Measurements from ENCODE around the gene LCP1.

Gene LCP1

DNA sequence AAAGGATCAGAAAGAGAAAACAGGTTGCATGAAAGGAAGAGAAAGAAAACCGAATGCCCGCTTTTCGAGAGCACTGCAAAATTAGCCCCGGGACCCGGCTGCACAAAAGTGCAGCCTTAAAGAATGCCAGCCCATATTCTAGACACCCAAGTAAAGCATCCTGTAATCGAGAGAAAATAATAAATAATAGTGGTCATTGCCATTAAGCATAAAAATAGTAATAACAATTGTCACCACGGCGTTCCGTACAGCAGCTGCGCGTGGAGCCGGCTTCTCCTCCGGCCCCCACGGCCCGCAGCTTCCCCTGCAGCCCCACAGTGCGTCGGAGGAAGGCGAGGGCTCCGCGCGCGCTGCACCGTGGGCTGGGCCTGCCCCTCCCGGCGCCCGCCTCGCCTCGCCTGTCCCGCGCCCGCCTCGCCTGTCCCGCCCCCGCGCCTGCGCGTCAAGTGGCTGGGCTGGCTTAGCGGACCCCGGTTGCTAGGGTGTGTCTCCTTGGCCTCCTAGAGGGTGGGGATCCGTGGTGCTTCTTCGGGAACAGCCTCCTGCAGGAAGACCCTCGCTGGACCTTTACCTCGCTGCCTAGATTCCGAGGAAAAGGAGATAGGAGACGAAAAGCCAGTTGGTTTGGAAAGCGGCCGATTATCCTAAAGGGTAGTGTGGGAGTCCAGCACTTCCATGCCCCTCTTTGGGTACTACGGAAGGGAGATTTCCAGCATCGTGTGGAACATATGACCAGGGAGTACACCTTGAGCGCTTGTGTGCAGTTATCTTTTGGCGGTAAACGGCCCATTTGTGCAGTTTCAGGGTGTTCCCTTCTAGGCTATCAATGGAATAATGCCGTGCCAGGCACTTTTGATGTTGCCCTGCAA, 29.7 kb upstream of the LCP1 start, which contains the start of gene LRRC63 (continued):
- TF ChIP-seq SP2 (tag by site-specific recombination; IDR thresholded peaks at IDR 0.05) (peak; percentile 72), GLIS2 (tag by site-specific recombination; IDR thresholded peaks at IDR 0.05) (peak; percentile 45; the same call in 1 of the 2 replicates), ZSCAN30 (tag by site-specific recombination; IDR thresholded peaks at IDR 0.05) (peak; percentile 81)

DNA sequence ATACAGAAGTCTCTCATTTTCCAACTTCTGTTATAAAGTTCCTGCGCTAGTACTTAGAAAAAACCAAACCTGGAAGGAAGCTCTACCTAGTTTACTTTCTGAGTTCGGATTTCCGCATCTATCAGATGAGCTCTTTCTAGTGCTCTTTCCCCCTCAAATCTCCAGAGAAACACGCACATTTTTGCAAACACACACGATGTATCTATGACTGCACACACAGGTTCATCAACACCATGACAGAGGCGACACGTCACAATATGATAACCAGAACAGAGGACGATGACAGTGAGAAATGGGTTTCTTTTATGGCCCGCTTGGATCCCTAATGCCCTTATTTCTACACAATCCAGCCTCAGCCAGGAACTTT, 29.1 kb upstream of the LCP1 start:
- no peaks in the 10 kb centered on the region for H3K9me3 ChIP-seq (ENCODE audit: control insufficient read depth, insufficient read depth, low read depth, low read length)
- no peaks in the 10 kb centered on the region for H3K36me3 ChIP-seq (ENCODE audit: control insufficient read depth in 2 of 2, insufficient read depth in 1 of 2, low read length in 2 of 2)
- H3K4me3 ChIP-seq (ENCODE audit: low read depth, low read length), result peak overlapping the region; percentile 56
- ChIA-PET POLR2A (no interaction called here), CTCF (no interaction called here)
- H3K4me1 ChIP-seq (ENCODE audit: control insufficient read depth, insufficient read depth, low read length), result no peaks in the 10 kb centered on the region
- H3K27ac ChIP-seq (ENCODE audit: extremely low read depth, low read depth, low read length), result no peak overlapping the region
- no peak for TF ChIP-seq ZNF555 (tag by site-specific recombination; conservative IDR thresholded peaks at IDR 0.05)
- TF ChIP-seq, protein P1, sequence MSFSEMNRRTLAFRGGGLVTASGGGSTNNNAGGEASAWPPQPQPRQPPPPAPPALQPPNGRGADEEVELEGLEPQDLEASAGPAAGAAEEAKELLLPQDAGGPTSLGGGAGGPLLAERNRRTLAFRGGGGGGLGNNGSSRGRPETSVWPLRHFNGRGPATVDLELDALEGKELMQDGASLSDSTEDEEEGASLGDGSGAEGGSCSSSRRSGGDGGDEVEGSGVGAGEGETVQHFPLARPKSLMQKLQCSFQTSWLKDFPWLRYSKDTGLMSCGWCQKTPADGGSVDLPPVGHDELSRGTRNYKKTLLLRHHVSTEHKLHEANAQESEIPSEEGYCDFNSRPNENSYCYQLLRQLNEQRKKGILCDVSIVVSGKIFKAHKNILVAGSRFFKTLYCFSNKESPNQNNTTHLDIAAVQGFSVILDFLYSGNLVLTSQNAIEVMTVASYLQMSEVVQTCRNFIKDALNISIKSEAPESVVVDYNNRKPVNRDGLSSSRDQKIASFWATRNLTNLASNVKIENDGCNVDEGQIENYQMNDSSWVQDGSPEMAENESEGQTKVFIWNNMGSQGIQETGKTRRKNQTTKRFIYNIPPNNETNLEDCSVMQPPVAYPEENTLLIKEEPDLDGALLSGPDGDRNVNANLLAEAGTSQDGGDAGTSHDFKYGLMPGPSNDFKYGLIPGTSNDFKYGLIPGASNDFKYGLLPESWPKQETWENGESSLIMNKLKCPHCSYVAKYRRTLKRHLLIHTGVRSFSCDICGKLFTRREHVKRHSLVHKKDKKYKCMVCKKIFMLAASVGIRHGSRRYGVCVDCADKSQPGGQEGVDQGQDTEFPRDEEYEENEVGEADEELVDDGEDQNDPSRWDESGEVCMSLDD (tag by site-specific recombination; IDR thresholded peaks at IDR 0.05), result no peak
- TF ChIP-seq ZNF366 (tag by site-specific recombination; conservative IDR thresholded peaks at IDR 0.05), result 0 out of 2 replicates have a peak, but pooled peaks have one; percentile 20
- TF ChIP-seq SP2 (tag by site-specific recombination; IDR thresholded peaks at IDR 0.05), result no peak
- TF ChIP-seq ZNF571 (tag by site-specific recombination; IDR thresholded peaks at IDR 0.05), result no peak
- 0 out of 2 replicates have a peak, but pooled peaks have one; percentile 38 for TF ChIP-seq ZNF600 (tag by site-specific recombination; IDR thresholded peaks at IDR 0.05)
- no peak for TF ChIP-seq ZNF350 (tag by site-specific recombination; IDR thresholded peaks at IDR 0.05)
- TF ChIP-seq ZBTB21 (tag by site-specific recombination; IDR thresholded peaks at IDR 0.05), result peak; percentile 83
- 0 out of 2 replicates have a peak, but pooled peaks have one; percentile 20 for TF ChIP-seq ZNF2 (tag by site-specific recombination; IDR thresholded peaks at IDR 0.05)
- TF ChIP-seq ZBTB17 (tag by site-specific recombination; IDR thresholded peaks at IDR 0.05), result peak; percentile 64
- no peak for TF ChIP-seq ZNF544 (tag by site-specific recombination; IDR thresholded peaks at IDR 0.05)
- peak; percentile 93 for TF ChIP-seq ZNF629 (tag by site-specific recombination; IDR thresholded peaks at IDR 0.05)

DNA sequence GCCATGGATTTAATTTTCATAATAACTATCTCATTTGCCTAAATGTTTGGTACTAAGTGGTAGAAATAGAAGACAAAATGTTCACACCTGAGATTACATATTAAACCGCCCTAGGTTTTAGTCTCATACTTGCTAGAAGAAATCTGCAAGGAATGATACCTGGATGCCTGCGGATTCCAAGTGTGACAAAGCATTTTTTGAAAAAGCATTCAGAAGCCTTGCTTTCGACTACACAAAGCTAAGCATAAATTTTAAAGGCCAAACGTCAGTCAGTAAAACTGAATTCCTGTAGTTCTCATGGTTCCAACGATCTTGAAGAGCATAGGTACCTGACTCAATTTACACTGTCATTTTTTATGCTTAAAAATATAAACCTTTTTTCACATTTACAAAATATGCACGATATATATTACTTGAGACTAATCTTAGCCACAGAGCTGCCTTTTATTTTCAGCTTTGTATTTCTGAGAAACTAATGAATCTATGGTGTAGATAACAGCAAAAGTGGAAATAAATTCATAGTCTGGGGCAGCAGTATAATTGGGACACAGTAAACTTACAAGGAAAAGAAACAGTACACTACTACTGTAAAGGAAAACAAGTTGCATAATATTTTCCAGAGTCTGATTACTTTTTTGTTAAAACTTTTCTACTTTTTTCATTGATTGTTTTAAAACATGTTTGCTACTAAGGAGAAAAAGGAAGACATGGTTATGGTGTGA, 28.5 kb upstream of the LCP1 start:
- Histone ChIP-seq H3K4me1 (ENCODE audit: control insufficient read depth, insufficient read depth, low read length) (no peaks in the 10 kb centered on the region), H3K4me3 (ENCODE audit: low read depth, low read length) (no peak overlapping the region), H3K36me3 (ENCODE audit: control insufficient read depth in 2 of 2, insufficient read depth in 1 of 2, low read length in 2 of 2) (no peaks in the 10 kb centered on the region), H3K9me3 (ENCODE audit: control insufficient read depth, insufficient read depth, low read depth, low read length) (no peaks in the 10 kb centered on the region), H3K27ac (ENCODE audit: extremely low read depth, low read depth, low read length) (no peak overlapping the region)
- ChIA-PET CTCF (no interaction called here), POLR2A (no interaction called here)
- TF ChIP-seq HOXC10 (CRISPR knock-in tag; IDR thresholded peaks at IDR 0.05) (no peak), ZNF23 (tag by site-specific recombination; IDR thresholded peaks at IDR 0.05; ENCODE audit: borderline replicate concordance) (no peak), ZNF341 (tag by site-specific recombination; IDR thresholded peaks at IDR 0.05; ENCODE audit: low read depth) (no peak), ZNF707 (tag by site-specific recombination; IDR thresholded peaks at IDR 0.05) (no peak), ZNF548 (tag by site-specific recombination; IDR thresholded peaks at IDR 0.05) (no peak), ZNF501 (tag by site-specific recombination; IDR thresholded peaks at IDR 0.05) (no peak), ZFP69B (tag by site-specific recombination; IDR thresholded peaks at IDR 0.05) (no peak)
- TF ChIP-seq, protein P2, sequence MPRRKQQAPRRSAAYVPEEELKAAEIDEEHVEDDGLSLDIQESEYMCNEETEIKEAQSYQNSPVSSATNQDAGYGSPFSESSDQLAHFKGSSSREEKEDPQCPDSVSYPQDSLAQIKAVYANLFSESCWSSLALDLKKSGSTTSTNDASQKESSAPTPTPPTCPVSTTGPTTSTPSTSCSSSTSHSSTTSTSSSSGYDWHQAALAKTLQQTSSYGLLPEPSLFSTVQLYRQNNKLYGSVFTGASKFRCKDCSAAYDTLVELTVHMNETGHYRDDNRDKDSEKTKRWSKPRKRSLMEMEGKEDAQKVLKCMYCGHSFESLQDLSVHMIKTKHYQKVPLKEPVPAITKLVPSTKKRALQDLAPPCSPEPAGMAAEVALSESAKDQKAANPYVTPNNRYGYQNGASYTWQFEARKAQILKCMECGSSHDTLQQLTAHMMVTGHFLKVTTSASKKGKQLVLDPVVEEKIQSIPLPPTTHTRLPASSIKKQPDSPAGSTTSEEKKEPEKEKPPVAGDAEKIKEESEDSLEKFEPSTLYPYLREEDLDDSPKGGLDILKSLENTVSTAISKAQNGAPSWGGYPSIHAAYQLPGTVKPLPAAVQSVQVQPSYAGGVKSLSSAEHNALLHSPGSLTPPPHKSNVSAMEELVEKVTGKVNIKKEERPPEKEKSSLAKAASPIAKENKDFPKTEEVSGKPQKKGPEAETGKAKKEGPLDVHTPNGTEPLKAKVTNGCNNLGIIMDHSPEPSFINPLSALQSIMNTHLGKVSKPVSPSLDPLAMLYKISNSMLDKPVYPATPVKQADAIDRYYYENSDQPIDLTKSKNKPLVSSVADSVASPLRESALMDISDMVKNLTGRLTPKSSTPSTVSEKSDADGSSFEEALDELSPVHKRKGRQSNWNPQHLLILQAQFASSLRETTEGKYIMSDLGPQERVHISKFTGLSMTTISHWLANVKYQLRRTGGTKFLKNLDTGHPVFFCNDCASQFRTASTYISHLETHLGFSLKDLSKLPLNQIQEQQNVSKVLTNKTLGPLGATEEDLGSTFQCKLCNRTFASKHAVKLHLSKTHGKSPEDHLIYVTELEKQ (tag by site-specific recombination; IDR thresholded peaks at IDR 0.05; ENCODE audit: borderline replicate concordance), result no peak
- TF ChIP-seq, protein P3, sequence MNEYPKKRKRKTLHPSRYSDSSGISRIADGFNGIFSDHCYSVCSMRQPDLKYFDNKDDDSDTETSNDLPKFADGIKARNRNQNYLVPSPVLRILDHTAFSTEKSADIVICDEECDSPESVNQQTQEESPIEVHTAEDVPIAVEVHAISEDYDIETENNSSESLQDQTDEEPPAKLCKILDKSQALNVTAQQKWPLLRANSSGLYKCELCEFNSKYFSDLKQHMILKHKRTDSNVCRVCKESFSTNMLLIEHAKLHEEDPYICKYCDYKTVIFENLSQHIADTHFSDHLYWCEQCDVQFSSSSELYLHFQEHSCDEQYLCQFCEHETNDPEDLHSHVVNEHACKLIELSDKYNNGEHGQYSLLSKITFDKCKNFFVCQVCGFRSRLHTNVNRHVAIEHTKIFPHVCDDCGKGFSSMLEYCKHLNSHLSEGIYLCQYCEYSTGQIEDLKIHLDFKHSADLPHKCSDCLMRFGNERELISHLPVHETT (tag by site-specific recombination; IDR thresholded peaks at IDR 0.05), result no peak
